Measurements from ENCODE around the gene ST7. TPM values are rescaled to one million over a fixed set of nuclear protein-coding genes. Genes with fewer than 3 reads are reported as not detected.
"Not testable (repeated sequence)": the region's sequence is repeated elsewhere in the genome, so short reads cannot be mapped to it uniquely, and the experiment has no call there.

Gene ST7
- total RNA-seq, 2 experiments from 2014 or later, result 5.2 to 7.0 TPM

- no peaks in the 10 kb centered on the region for H3K36me3 Mint-ChIP-seq (ENCODE audit: low read depth)
- H3K4me1 Mint-ChIP-seq, result peaks cover 23% of the 10 kb centered on the region
- ChIA-PET CTCF (no interaction called here), POLR2A (no interaction called here)
- H3K27me3 Mint-ChIP-seq, result peaks cover 25% of the 10 kb centered on the region
- no peak overlapping the region for H3K4me3 Mint-ChIP-seq
- no peak for DNase-seq
- no peak overlapping the region for H3K27ac Mint-ChIP-seq
- H3K9me3 Mint-ChIP-seq, result no peaks in the 10 kb centered on the region
Measured at GRCh38 chr7:117018713-117019112, 65.4 kb downstream of the ST7 start.

- Mint-ChIP-seq H3K9me3 (no peaks in the 10 kb centered on the region), H3K27me3 (peaks cover 23% of the 10 kb centered on the region), H3K4me3 (no peak overlapping the region), H3K36me3 (ENCODE audit: low read depth) (no peaks in the 10 kb centered on the region), H3K27ac (no peak overlapping the region), H3K4me1 (peaks cover 20% of the 10 kb centered on the region)
- no peak for DNase-seq
- CTCF ChIA-PET, result no interaction called here
- POLR2A ChIA-PET, result no interaction called here
Measured at GRCh38 chr7:117019287-117019686, 66.0 kb downstream of the ST7 start.

- POLR2A ChIA-PET, result no interaction called here
- H3K27me3 Mint-ChIP-seq, result peaks cover 23% of the 10 kb centered on the region
- H3K4me1 Mint-ChIP-seq, result peaks cover 19% of the 10 kb centered on the region
- H3K27ac Mint-ChIP-seq, result no peak overlapping the region
- CTCF ChIA-PET, result no interaction called here
- no peak for DNase-seq
- no peaks in the 10 kb centered on the region for H3K36me3 Mint-ChIP-seq (ENCODE audit: low read depth)
- H3K4me3 Mint-ChIP-seq, result no peak overlapping the region
- H3K9me3 Mint-ChIP-seq, result no peaks in the 10 kb centered on the region
Measured at GRCh38 chr7:117019786-117020590, 66.7 kb downstream of the ST7 start.

GRCh38 chr7:117020591-117020973 lies 67.3 kb downstream of the ST7 start:
- Mint-ChIP-seq H3K4me3 (no peak overlapping the region), H3K27me3 (peaks cover 17% of the 10 kb centered on the region), H3K4me1 (peaks cover 13% of the 10 kb centered on the region), H3K36me3 (ENCODE audit: low read depth) (no peaks in the 10 kb centered on the region), H3K27ac (no peak overlapping the region), H3K9me3 (no peaks in the 10 kb centered on the region)
- ChIA-PET POLR2A (no interaction called here), CTCF (no interaction called here)
- no peak for DNase-seq

- ChIA-PET POLR2A (no interaction called here), CTCF (no interaction called here)
- Mint-ChIP-seq H3K9me3 (no peaks in the 10 kb centered on the region), H3K27ac (no peak overlapping the region), H3K27me3 (peaks cover 14% of the 10 kb centered on the region), H3K36me3 (ENCODE audit: low read depth) (no peaks in the 10 kb centered on the region), H3K4me3 (no peak overlapping the region), H3K4me1 (peaks cover 12% of the 10 kb centered on the region)
- DNase-seq, result no peak
Measured at GRCh38 chr7:117021366-117021765, 68.1 kb downstream of the ST7 start.

GRCh38 chr7:117021986-117022385 lies 68.7 kb downstream of the ST7 start:
- Mint-ChIP-seq H3K4me3 (no peak overlapping the region), H3K27ac (no peak overlapping the region), H3K4me1 (peaks cover 14% of the 10 kb centered on the region), H3K9me3 (peaks cover 3% of the 10 kb centered on the region), H3K36me3 (ENCODE audit: low read depth) (no peaks in the 10 kb centered on the region), H3K27me3 (peaks cover 13% of the 10 kb centered on the region)
- CTCF ChIA-PET, result interaction anchor here (1.4 kb wide), 1 partner anchor 92 kb away, joined by 3 read pairs; no protein-coding TSS in a partner anchor
- DNase-seq, result no peak
- POLR2A ChIA-PET, result no interaction called here

- no peak for DNase-seq
- Mint-ChIP-seq H3K36me3 (ENCODE audit: low read depth) (no peaks in the 10 kb centered on the region), H3K27ac (no peak overlapping the region), H3K4me1 (peaks cover 19% of the 10 kb centered on the region), H3K9me3 (peaks cover 3% of the 10 kb centered on the region), H3K4me3 (no peak overlapping the region), H3K27me3 (peaks cover 3% of the 10 kb centered on the region)
- ChIA-PET POLR2A (no interaction called here), CTCF (interaction anchor here (1.4 kb wide), 1 partner anchor 93 kb away, joined by 3 read pairs; no protein-coding TSS in a partner anchor)
Measured at GRCh38 chr7:117023325-117023854, 70.1 kb downstream of the ST7 start.

- Mint-ChIP-seq H3K4me1 (peaks cover 19% of the 10 kb centered on the region), H3K27ac (no peak overlapping the region), H3K9me3 (peaks cover 3% of the 10 kb centered on the region)
Measured at GRCh38 chr7:117024811-117025210, 71.5 kb downstream of the ST7 start.

GRCh38 chr7:117025891-117026290 lies 72.6 kb downstream of the ST7 start:
- Mint-ChIP-seq H3K27me3 (peaks cover 5% of the 10 kb centered on the region), H3K4me1 (peaks cover 19% of the 10 kb centered on the region), H3K9me3 (peaks cover 6% of the 10 kb centered on the region), H3K4me3 (no peak overlapping the region), H3K36me3 (ENCODE audit: low read depth) (no peaks in the 10 kb centered on the region), H3K27ac (no peak overlapping the region)
- DNase-seq, result no peak
- CTCF ChIA-PET, result no interaction called here
- POLR2A ChIA-PET, result no interaction called here

More at GRCh38 chr7:117024811-117025210, 71.5 kb downstream of the ST7 start:
- ChIA-PET CTCF (no interaction called here), POLR2A (no interaction called here)
- Mint-ChIP-seq H3K36me3 (ENCODE audit: low read depth) (no peaks in the 10 kb centered on the region), H3K4me3 (no peak overlapping the region), H3K27me3 (peaks cover 5% of the 10 kb centered on the region)
- no peak for DNase-seq

GRCh38 chr7:117030346-117030745 lies 77.0 kb downstream of the ST7 start:
- H3K36me3 Mint-ChIP-seq (ENCODE audit: low read depth); H3K9me3 Mint-ChIP-seq; H3K27ac Mint-ChIP-seq; H3K4me3 Mint-ChIP-seq; DNase-seq; CTCF ChIA-PET; POLR2A ChIA-PET; H3K4me1 Mint-ChIP-seq; H3K27me3 Mint-ChIP-seq: not testable (repeated sequence)

GRCh38 chr7:117030793-117031192 lies 77.5 kb downstream of the ST7 start:
- POLR2A ChIA-PET; H3K36me3 Mint-ChIP-seq (ENCODE audit: low read depth); H3K9me3 Mint-ChIP-seq; H3K27me3 Mint-ChIP-seq; CTCF ChIA-PET; H3K4me3 Mint-ChIP-seq; H3K27ac Mint-ChIP-seq; DNase-seq; H3K4me1 Mint-ChIP-seq: not testable (repeated sequence)

GRCh38 chr7:117032810-117033209 lies 79.5 kb downstream of the ST7 start:
- peaks cover 5% of the 10 kb centered on the region for H3K9me3 Mint-ChIP-seq
- CTCF ChIA-PET, result no interaction called here
- no peak overlapping the region for H3K4me3 Mint-ChIP-seq
- POLR2A ChIA-PET, result no interaction called here
- peaks cover under 1% of the 10 kb centered on the region for H3K4me1 Mint-ChIP-seq
- DNase-seq, result no peak
- H3K27me3 Mint-ChIP-seq, result peaks cover 2% of the 10 kb centered on the region
- no peak overlapping the region for H3K27ac Mint-ChIP-seq
- peaks cover 1% of the 10 kb centered on the region for H3K36me3 Mint-ChIP-seq (ENCODE audit: low read depth)

- no peak overlapping the region for H3K27ac Mint-ChIP-seq
- H3K4me1 Mint-ChIP-seq, result no peaks in the 10 kb centered on the region
- H3K4me3 Mint-ChIP-seq, result no peak overlapping the region
- peaks cover 3% of the 10 kb centered on the region for H3K27me3 Mint-ChIP-seq
- ChIA-PET POLR2A (no interaction called here), CTCF (no interaction called here)
- H3K9me3 Mint-ChIP-seq, result peaks cover 5% of the 10 kb centered on the region
- no peak for DNase-seq
- peaks cover 1% of the 10 kb centered on the region for H3K36me3 Mint-ChIP-seq (ENCODE audit: low read depth)
Measured at GRCh38 chr7:117034851-117035464, 81.7 kb downstream of the ST7 start.
